Gastrocnemius medialis (tissue), 4 donors: Measurements from ENCODE around the gene TM9SF1.

Experiments
- CTCF ChIP-seq, 5 experiments: fragments of 450-650 bp in 3 of 5; fragments of 200-600 bp in 2 of 5; sonication (generic) in 2 of 5; IDR thresholded peaks in 4 of 5; conservative IDR thresholded peaks in 1 of 5; 1 replicate in 4 of 5; 2 replicates in 1 of 5; pipeline ENCODE4 v1.5.1; 2016 to 2019; ENCODE audit warnings: antibody characterized with exemption in 5 of 5, mild to moderate bottlenecking in 3 of 5, moderate library complexity in 3 of 5
- POLR2A ChIP-seq, 2 donors: fragments of 450-650 bp; IDR thresholded peaks; one replicate each; pipeline ENCODE4 v1.6.1; 2017; ENCODE audit warnings: antibody characterized with exemption in 2 of 2, mild to moderate bottlenecking in 2 of 2, moderate library complexity in 2 of 2

GRCh38 chr14:24198814-24199524 is 3.7 kb upstream of the TM9SF1 start:
- TF ChIP-seq CTCF (IDR thresholded peaks at IDR 0.05 in 4 of 5, conservative IDR thresholded peaks at IDR 0.05 in 1 of 5) (no peak), POLR2A (IDR thresholded peaks at IDR 0.05) (no peak)
